ENCODE results near the gene APBA2.

Gene APBA2

GRCh38 chr15:28901587-28901980 is 15.8 kb downstream of the APBA2 start:
- Histone ChIP-seq H4K8ac (ENCODE audit: low read depth, low read length) (no peak overlapping the region), H3K23ac (ENCODE audit: low read depth, low read length, poor library complexity) (no peak overlapping the region), H2BK5ac (ENCODE audit: low read length) (no peak overlapping the region), H3K79me1 (ENCODE audit: low read depth, low read length) (peaks cover 19% of the 10 kb centered on the region), H2AK5ac (ENCODE audit: low read depth, low read length) (no peak overlapping the region), H3K18ac (ENCODE audit: low read length) (peak overlapping the region; percentile 81), H3K14ac (ENCODE audit: low read length) (no peak overlapping the region), H3K4me3 (ENCODE audit: low read length in 2 of 2) (no peak overlapping the region), H3K27me3 (ENCODE audit: control insufficient read depth in 3 of 3, insufficient read depth in 3 of 3, low read depth in 1 of 3, low read length in 3 of 3) (no peaks in the 10 kb centered on the region), H2BK120ac (ENCODE audit: low read depth, low read length) (no peak overlapping the region), H3K27ac (replicated peaks; ENCODE audit: low read length) (no peak overlapping the region), H4K91ac (ENCODE audit: low read depth, low read length, poor library complexity) (no peak overlapping the region), H2AFZ (ENCODE audit: low read length) (no peak overlapping the region), H3K4ac (ENCODE audit: low read length) (no peak overlapping the region), H3K4me1 (ENCODE audit: control insufficient read depth in 2 of 2, insufficient read depth in 1 of 2, low read depth in 1 of 2, low read length in 2 of 2) (peaks cover 2 to 6% of the 10 kb centered on the region in 2 donors), H3K9me3 (replicated peaks in 1 of 2; ENCODE audit: control insufficient read depth in 2 of 2, insufficient read depth in 1 of 2, low read depth in 1 of 2, low read length in 2 of 2) (peaks cover 4 to 16% of the 10 kb centered on the region in 2 donors), H3K36me3 (replicated peaks in 1 of 2; ENCODE audit: control insufficient read depth in 2 of 2, insufficient read depth in 2 of 2, low read length in 2 of 2) (peaks cover 2 to 8% of the 10 kb centered on the region in 2 donors), H2BK12ac (ENCODE audit: low read length) (no peak overlapping the region), H3K4me2 (ENCODE audit: insufficient read depth, low read length, poor library complexity, severe bottlenecking) (no peak overlapping the region), H3K9ac (ENCODE audit: low read depth, low read length, poor library complexity) (no peak overlapping the region), H2BK15ac (ENCODE audit: low read length) (no peak overlapping the region)
- no peak for DNase-seq (ENCODE audit: low spot score)
- no CpG with 5 or more reads among the region's 7 CpGs for WGBS, 2 donors (ENCODE audit: extremely low coverage in 2 of 2, insufficient read length in 2 of 2, insufficient replicate concordance in 1 of 2)

- H2AK5ac ChIP-seq (ENCODE audit: low read depth, low read length): no peak overlapping the region
- no peak overlapping the region for H3K14ac ChIP-seq (ENCODE audit: low read length)
- H2BK15ac ChIP-seq (ENCODE audit: low read length): no peak overlapping the region
- no peak for DNase-seq (ENCODE audit: low spot score)
- peaks cover 2 to 12% of the 10 kb centered on the region in 2 donors for H3K9me3 ChIP-seq (replicated peaks in 1 of 2; ENCODE audit: control insufficient read depth in 2 of 2, insufficient read depth in 1 of 2, low read depth in 1 of 2, low read length in 2 of 2)
- no peak overlapping the region for H3K4me3 ChIP-seq (ENCODE audit: low read length in 2 of 2)
- H3K79me1 ChIP-seq (ENCODE audit: low read depth, low read length): peaks cover 19% of the 10 kb centered on the region
- no peak overlapping the region for H3K4me2 ChIP-seq (ENCODE audit: insufficient read depth, low read length, poor library complexity, severe bottlenecking)
- no peak overlapping the region for H2BK120ac ChIP-seq (ENCODE audit: low read depth, low read length)
- H3K4ac ChIP-seq (ENCODE audit: low read length): no peak overlapping the region
- H2AFZ ChIP-seq (ENCODE audit: low read length): no peak overlapping the region
- no peak overlapping the region for H2BK12ac ChIP-seq (ENCODE audit: low read length)
- H3K4me1 ChIP-seq (ENCODE audit: control insufficient read depth in 2 of 2, insufficient read depth in 1 of 2, low read depth in 1 of 2, low read length in 2 of 2): peaks cover 2 to 6% of the 10 kb centered on the region in 2 donors
- no peak overlapping the region for H3K27ac ChIP-seq (replicated peaks; ENCODE audit: low read length)
- H3K9ac ChIP-seq (ENCODE audit: low read depth, low read length, poor library complexity): no peak overlapping the region
- no peak overlapping the region for H4K8ac ChIP-seq (ENCODE audit: low read depth, low read length)
- H3K18ac ChIP-seq (ENCODE audit: low read length): no peak overlapping the region
- no peak overlapping the region for H4K91ac ChIP-seq (ENCODE audit: low read depth, low read length, poor library complexity)
- H3K23ac ChIP-seq (ENCODE audit: low read depth, low read length, poor library complexity): peak overlapping the region; percentile 62
- no peaks in the 10 kb centered on the region for H3K27me3 ChIP-seq (ENCODE audit: control insufficient read depth in 3 of 3, insufficient read depth in 3 of 3, low read depth in 1 of 3, low read length in 3 of 3)
- H3K36me3 ChIP-seq (replicated peaks in 1 of 2; ENCODE audit: control insufficient read depth in 2 of 2, insufficient read depth in 2 of 2, low read length in 2 of 2): peaks cover 2 to 8% of the 10 kb centered on the region in 2 donors
- WGBS, 2 donors (ENCODE audit: extremely low coverage in 2 of 2, insufficient read length in 2 of 2, insufficient replicate concordance in 1 of 2): no CpG with 5 or more reads among the region's 14 CpGs
- H2BK5ac ChIP-seq (ENCODE audit: low read length): no peak overlapping the region
Observed at GRCh38 chr15:28901987-28902745, 16.4 kb downstream of the APBA2 start.

GRCh38 chr15:28902856-28903255 is 17.1 kb downstream of the APBA2 start:
- peaks cover 2 to 6% of the 10 kb centered on the region in 2 donors for H3K4me1 ChIP-seq (ENCODE audit: control insufficient read depth in 2 of 2, insufficient read depth in 1 of 2, low read depth in 1 of 2, low read length in 2 of 2)
- no peak overlapping the region for H3K4me3 ChIP-seq (ENCODE audit: low read length in 2 of 2)
- no peak overlapping the region for H4K91ac ChIP-seq (ENCODE audit: low read depth, low read length, poor library complexity)
- no CpG with 5 or more reads among the region's 5 CpGs for WGBS, 2 donors (ENCODE audit: extremely low coverage in 2 of 2, insufficient read length in 2 of 2, insufficient replicate concordance in 1 of 2)
- DNase-seq (ENCODE audit: low spot score): no peak
- H3K23ac ChIP-seq (ENCODE audit: low read depth, low read length, poor library complexity): no peak overlapping the region
- H2BK120ac ChIP-seq (ENCODE audit: low read depth, low read length): no peak overlapping the region
- H3K4ac ChIP-seq (ENCODE audit: low read length): no peak overlapping the region
- no peak overlapping the region for H2BK12ac ChIP-seq (ENCODE audit: low read length)
- H3K27ac ChIP-seq (replicated peaks; ENCODE audit: low read length): no peak overlapping the region
- no peak overlapping the region for H3K18ac ChIP-seq (ENCODE audit: low read length)
- H2BK5ac ChIP-seq (ENCODE audit: low read length): no peak overlapping the region
- no peak overlapping the region for H2AK5ac ChIP-seq (ENCODE audit: low read depth, low read length)
- no peak overlapping the region for H3K9ac ChIP-seq (ENCODE audit: low read depth, low read length, poor library complexity)
- no peak overlapping the region for H3K14ac ChIP-seq (ENCODE audit: low read length)
- H3K79me1 ChIP-seq (ENCODE audit: low read depth, low read length): peaks cover 19% of the 10 kb centered on the region
- peaks cover 2 to 7% of the 10 kb centered on the region in 2 donors for H3K36me3 ChIP-seq (replicated peaks in 1 of 2; ENCODE audit: control insufficient read depth in 2 of 2, insufficient read depth in 2 of 2, low read length in 2 of 2)
- H2AFZ ChIP-seq (ENCODE audit: low read length): no peak overlapping the region
- H3K4me2 ChIP-seq (ENCODE audit: insufficient read depth, low read length, poor library complexity, severe bottlenecking): no peak overlapping the region
- H2BK15ac ChIP-seq (ENCODE audit: low read length): no peak overlapping the region
- H4K8ac ChIP-seq (ENCODE audit: low read depth, low read length): no peak overlapping the region
- H3K27me3 ChIP-seq (ENCODE audit: control insufficient read depth in 3 of 3, insufficient read depth in 3 of 3, low read depth in 1 of 3, low read length in 3 of 3): no peaks in the 10 kb centered on the region
- H3K9me3 ChIP-seq (replicated peaks in 1 of 2; ENCODE audit: control insufficient read depth in 2 of 2, insufficient read depth in 1 of 2, low read depth in 1 of 2, low read length in 2 of 2): peaks cover 4 to 14% of the 10 kb centered on the region in 2 donors

- Histone ChIP-seq H3K4me1 (ENCODE audit: control insufficient read depth in 2 of 2, insufficient read depth in 1 of 2, low read depth in 1 of 2, low read length in 2 of 2) (peaks cover 2 to 6% of the 10 kb centered on the region in 2 donors), H3K4me3 (ENCODE audit: low read length in 2 of 2) (no peak overlapping the region), H2BK12ac (ENCODE audit: low read length) (no peak overlapping the region), H2BK15ac (ENCODE audit: low read length) (no peak overlapping the region), H3K4me2 (ENCODE audit: insufficient read depth, low read length, poor library complexity, severe bottlenecking) (no peak overlapping the region), H3K23ac (ENCODE audit: low read depth, low read length, poor library complexity) (no peak overlapping the region), H3K4ac (ENCODE audit: low read length) (no peak overlapping the region), H3K9ac (ENCODE audit: low read depth, low read length, poor library complexity) (no peak overlapping the region), H4K8ac (ENCODE audit: low read depth, low read length) (no peak overlapping the region), H3K27me3 (ENCODE audit: control insufficient read depth in 3 of 3, insufficient read depth in 3 of 3, low read depth in 1 of 3, low read length in 3 of 3) (no peaks in the 10 kb centered on the region), H3K36me3 (replicated peaks in 1 of 2; ENCODE audit: control insufficient read depth in 2 of 2, insufficient read depth in 2 of 2, low read length in 2 of 2) (peaks cover 0 to 2% of the 10 kb centered on the region in 2 donors), H2AK5ac (ENCODE audit: low read depth, low read length) (no peak overlapping the region), H2AFZ (ENCODE audit: low read length) (no peak overlapping the region), H4K91ac (ENCODE audit: low read depth, low read length, poor library complexity) (no peak overlapping the region), H2BK5ac (ENCODE audit: low read length) (no peak overlapping the region), H3K27ac (replicated peaks; ENCODE audit: low read length) (no peak overlapping the region), H3K9me3 (replicated peaks in 1 of 2; ENCODE audit: control insufficient read depth in 2 of 2, insufficient read depth in 1 of 2, low read depth in 1 of 2, low read length in 2 of 2) (peaks cover 4 to 10% of the 10 kb centered on the region in 2 donors), H2BK120ac (ENCODE audit: low read depth, low read length) (no peak overlapping the region), H3K18ac (ENCODE audit: low read length) (no peak overlapping the region), H3K79me1 (ENCODE audit: low read depth, low read length) (peaks cover 17% of the 10 kb centered on the region), H3K14ac (ENCODE audit: low read length) (no peak overlapping the region)
- no peak for DNase-seq (ENCODE audit: low spot score)
- WGBS, 2 donors (ENCODE audit: extremely low coverage in 2 of 2, insufficient read length in 2 of 2, insufficient replicate concordance in 1 of 2): no CpG with 5 or more reads among the region's 8 CpGs
Observed at GRCh38 chr15:28903555-28903954, 17.8 kb downstream of the APBA2 start.
